LNCaP clone FGC (cell line): ENCODE results near the gene R3HDM1.

Experiments used
- DNase-seq: peaks from one replicate; pipeline ENCODE4 v3.0.0-alpha.2; 2011; ENCODE audit warnings: low read depth
- H3K4me3 ChIP-seq: 2 replicates; pipeline ENCODE4 v1.5.1; 2011; ENCODE audit warnings: mild to moderate bottlenecking, low read depth, low read length, control low read depth
- CTCF ChIP-seq: IDR thresholded peaks from 2 replicates; pipeline ENCODE4 v1.5.1; 2012; ENCODE audit warnings: mild to moderate bottlenecking; ENCODE audit not compliant: control insufficient read depth, insufficient read depth; ENCODE audit errors: extremely low read depth

The R3HDM1 gene

GRCh38 chr2:135563793-135564192 is 32.5 kb downstream of the R3HDM1 start:
- TF ChIP-seq CTCF = no peak
- no peak overlapping the region for H3K4me3 ChIP-seq
- DNase-seq = no peak

DNA sequence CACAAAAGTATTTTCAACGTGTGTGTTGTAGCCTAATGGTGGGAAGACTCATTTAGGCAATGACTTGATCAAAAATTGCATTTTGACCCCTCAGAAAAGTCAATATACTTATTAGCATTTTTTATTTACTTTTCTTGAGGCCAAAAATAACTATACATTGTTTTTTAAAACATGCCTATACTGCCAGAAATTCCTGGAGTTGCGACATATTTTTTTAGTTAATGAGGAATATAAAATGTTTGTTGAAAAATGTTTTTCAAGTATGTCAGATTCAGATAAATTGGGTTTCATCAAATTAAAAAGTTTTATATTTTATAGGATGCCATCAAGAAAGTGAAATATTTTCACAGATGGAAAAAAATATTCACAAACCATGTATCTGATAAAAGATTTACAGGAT is 39.6 kb downstream of the R3HDM1 start:
- TF ChIP-seq CTCF = no peak
- no peak for DNase-seq
- H3K4me3 ChIP-seq = no peak overlapping the region

- TF ChIP-seq CTCF = peak; percentile 29
- no peak overlapping the region for H3K4me3 ChIP-seq
- DNase-seq = no peak
Measured at GRCh38 chr2:135573620-135574019, 42.3 kb downstream of the R3HDM1 start.

DNA sequence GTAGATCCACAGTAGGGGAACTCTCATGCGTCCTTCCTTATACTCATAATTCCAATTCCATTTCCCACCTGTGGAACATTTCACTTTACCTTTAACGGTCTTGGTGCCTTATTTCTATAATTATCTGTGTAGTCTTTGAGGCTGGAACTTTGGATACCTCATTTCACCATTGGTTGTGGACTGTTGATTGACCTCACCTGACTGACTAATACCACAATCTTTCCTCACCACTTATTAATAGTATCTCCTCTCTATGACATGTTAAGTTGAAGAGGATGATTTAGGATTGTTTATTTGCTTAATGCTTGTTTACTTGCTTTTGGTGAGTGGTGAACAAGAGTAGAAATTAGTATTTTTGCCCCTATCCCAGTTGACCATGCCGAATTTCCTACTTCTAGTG is 50.0 kb downstream of the R3HDM1 start:
- DNase-seq = no peak
- H3K4me3 ChIP-seq = no peak overlapping the region
- TF ChIP-seq CTCF = no peak

- no peak for TF ChIP-seq CTCF
- no peak overlapping the region for H3K4me3 ChIP-seq
- DNase-seq = no peak
Measured at GRCh38 chr2:135582383-135582782, 51.1 kb downstream of the R3HDM1 start.

DNA sequence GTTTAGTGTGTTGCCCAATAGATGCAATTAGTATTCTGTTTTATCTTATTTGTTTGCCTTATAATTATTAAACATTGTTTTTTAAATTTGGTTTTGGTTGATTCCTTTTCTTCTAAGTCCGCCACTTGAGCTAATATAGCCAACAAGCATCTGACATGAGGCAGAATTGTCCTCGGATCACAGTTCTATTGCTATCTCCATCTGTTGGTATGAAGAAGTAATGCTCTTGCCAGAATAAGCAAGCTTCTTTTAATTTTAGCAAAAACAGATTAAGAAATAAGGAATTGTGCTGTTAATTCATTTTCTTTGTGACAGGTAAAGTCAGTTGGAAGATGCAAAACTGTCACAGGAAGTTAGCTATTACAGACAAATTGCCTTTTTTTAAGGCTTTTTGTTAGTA is 54.3 kb downstream of the R3HDM1 start:
- no peak overlapping the region for H3K4me3 ChIP-seq
- no peak for DNase-seq

GRCh38 chr2:135586148-135586547 is 54.9 kb downstream of the R3HDM1 start:
- H3K4me3 ChIP-seq = no peak overlapping the region
- no peak for DNase-seq
- TF ChIP-seq CTCF = no peak

More for the DNA sequence above, 54.3 kb downstream of the R3HDM1 start:
- no peak for TF ChIP-seq CTCF
